ENCODE measurements around the gene ZFAND3.

Gene ZFAND3

GRCh38 chr6:37830225-37830624 lies 10.7 kb downstream of the ZFAND3 start:
- no peak for DNase-seq

DNA sequence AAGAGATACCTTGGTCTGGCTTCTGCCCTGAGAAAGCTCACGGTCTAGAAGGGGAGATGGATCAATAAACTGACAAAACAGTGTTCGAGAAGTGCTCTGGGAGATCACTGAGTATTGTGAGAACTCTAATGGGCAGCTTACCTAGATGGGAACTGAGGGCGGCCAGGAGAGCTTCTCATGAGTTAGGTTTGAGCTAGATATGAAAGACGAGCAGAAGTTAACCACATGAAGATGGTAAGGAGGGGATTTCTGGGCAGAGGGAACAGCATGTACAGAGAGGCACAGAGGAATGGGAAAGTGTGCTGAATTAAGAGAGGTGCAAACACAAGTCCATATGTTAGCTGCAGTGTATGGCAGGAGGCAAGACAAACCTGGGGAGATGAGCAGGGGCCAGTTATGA lies 11.9 kb downstream of the ZFAND3 start:
- DNase-seq, result no peak

DNA sequence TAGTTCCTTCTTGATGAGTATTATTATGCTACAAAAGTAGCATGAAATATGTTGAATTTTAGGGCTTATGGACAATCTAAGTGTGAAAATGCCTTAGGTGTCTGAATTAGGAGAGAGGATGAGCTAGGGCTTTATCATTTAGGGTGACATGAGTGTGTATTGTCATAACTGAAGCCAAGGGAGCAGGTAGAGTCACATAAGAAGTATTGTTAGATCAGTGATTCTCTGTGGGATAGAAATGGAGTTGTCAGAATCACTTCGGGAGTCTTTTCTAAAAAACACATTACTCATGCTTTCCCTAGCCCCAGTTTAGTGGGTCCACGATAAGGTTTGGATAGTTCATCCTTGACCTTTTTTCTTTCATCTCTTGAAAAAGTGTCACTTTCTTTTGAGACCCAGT lies 16.4 kb downstream of the ZFAND3 start:
- DNase-seq, result no peak

- DNase-seq, result no peak
These were observed 18.8 kb downstream of the ZFAND3 start for GRCh38 chr6:37838219-37838921.

- DNase-seq, result no peak
These were observed 20.8 kb downstream of the ZFAND3 start for GRCh38 chr6:37840143-37840939.

DNA sequence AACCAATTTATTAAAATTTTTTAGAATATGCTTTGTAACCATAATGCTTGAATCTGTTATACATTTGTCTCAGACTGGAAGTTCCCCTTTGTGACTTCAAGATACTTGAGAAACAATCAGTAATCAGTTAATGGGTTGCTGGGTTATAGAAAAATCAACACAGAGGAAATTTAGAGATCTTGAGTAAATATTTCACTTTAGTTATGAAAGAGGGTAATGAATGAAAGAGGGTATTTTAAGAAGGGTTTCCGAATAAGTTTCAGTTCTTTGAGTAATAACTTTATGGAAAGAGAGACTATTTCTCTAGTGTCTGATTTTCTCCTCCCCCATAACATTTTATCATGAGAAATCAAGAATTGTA lies 21.4 kb downstream of the ZFAND3 start:
- DNase-seq, result no peak

DNA sequence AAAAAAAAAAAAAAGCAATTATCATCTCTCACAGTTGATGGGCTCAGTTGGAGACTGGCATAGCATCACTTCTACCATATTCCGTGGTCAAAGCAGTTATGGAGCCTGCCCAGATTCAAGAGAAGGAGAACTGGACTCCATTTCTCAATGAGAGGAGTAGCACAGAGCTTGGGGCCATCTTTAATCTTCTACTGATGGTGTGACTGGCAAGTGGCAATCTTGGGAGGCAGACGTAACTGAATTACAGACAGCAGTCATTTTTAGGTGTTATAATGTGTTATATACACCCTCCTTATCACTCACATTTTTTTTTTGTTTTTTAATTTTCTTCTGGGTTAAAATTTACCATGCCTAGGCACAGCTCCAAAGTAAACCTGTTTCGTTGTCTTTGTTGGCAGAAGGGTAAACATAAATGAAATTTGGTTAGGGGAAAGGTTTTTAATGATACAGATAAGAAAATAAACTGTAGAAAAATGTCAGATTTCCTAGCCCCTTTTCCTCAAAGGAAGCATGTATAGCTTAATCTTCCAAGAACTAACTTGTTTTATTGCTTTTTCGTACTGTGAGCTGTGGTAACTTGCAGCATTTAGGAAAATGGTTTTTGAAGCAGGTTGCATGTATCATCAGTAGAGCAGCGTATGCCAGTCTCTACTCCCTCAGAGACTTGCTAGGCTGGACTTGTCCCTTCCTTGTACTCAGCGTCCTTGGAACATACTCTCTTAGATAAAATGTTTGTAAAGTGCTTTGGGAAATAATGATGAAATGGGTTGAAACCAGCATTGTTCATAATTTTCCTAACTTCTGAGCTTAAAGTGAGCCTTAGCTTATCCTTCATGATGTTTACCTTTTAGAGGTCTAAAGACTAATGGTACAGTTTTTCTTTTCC lies 25.7 kb downstream of the ZFAND3 start:
- DNase-seq, result no peak

- DNase-seq, result no peak
These were observed 26.4 kb downstream of the ZFAND3 start for GRCh38 chr6:37845930-37846329.

- no peak for DNase-seq
These were observed 28.2 kb downstream of the ZFAND3 start for GRCh38 chr6:37847704-37848103.

- no peak for DNase-seq
These were observed 28.8 kb downstream of the ZFAND3 start for GRCh38 chr6:37848371-37848770.

- no peak for DNase-seq
These were observed 30.7 kb downstream of the ZFAND3 start for GRCh38 chr6:37850260-37850659.

DNA sequence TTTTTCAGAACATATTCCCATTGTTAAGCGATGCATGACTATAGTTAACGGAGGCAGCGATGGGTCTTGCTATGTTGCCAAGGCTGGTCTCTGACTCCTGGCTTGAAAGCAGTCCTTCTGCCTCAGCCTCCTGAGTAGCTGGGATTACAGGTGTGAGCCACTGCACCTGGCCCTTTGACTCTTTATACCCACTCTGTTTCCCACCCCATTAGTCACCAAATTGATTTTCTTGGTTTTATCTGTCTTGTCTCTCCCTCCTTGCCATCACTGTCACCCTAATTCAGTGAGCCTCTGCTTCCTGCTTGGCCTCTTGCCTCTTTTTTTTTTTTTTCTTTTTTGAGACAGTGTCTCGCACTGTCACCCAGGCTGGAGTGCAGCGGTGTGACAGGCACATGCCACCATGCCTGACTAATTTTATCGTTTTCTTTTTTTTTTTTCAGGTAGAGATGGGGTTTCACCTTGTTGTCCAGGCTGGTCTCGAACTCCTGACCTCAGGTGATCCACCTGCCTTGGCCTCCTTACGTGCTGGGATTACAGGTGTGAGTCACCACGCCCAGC lies 31.3 kb downstream of the ZFAND3 start:
- no peak for DNase-seq

DNA sequence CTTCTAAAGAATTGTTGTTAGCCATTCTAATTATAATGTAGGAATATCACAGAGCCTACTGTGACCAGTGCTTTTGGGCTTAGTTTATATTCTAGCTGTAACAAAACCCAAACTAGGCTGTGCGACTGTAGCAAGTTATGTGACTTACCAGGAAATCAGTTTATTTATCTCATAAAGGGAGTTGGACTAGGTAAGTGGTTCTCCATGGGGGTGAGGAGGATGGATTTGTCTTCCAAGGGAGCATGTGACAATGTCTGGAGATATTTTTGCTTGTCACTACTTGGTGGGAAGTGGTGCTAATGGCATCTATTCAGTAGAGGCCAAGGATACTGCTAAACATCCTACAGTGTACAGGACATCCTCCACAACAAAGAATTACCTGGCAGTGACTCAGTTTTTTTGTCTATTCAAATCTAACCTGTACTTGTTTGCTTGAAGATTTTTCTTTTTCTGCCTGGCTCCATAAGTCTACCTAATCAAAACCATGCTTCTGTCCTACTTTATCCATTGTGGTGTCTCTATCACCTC lies 32.5 kb downstream of the ZFAND3 start:
- no peak for DNase-seq

GRCh38 chr6:37856285-37856684 lies 36.8 kb downstream of the ZFAND3 start:
- DNase-seq, result no peak

GRCh38 chr6:37858363-37858762 lies 38.8 kb downstream of the ZFAND3 start:
- DNase-seq, result no peak

DNA sequence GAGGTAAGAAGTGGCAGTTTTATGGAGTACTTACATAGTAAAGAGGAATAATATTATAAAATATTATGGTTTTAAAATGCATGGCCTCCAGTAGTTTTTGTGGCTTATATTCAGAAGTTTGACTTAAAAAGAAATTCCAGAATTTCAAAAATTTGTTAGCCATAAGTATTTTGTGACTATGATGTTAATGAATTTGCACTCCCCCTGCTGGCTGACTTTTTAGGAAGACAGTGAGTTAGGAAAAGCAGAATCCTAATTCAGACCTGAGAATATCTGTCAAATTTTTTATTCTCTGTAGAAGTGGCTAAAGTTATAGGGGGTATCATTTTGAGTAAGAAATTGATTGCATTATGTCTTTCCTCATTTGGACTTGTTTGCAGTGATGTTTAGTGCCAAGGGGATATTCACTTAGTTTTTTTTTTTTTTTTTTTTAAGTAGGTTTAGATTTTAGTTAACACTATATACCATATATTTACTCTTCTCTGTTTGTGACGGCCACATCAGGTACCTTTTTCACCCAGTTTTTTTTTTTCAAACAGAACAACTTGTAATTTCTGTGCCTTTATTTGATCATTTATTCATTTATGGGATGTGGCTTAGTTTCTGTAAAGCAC lies 40.8 kb downstream of the ZFAND3 start:
- no peak for DNase-seq

DNA sequence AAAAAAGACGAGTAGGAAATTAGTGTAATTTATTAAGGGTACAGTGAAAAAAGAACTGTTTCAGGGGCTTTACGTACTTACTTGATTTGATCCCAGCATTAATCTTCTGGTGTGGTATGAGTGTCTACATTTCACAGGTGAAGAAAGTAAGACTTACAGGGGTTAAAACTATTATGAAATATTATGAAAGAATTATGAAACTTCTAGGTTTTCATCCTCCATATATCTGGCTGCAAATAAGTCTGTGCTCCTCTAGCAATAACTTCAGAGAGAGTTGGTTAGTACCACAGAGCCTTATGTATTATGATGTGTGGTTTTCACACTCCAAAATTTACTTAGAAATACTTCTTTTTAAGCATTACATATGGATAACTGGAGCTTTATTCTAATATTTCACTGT lies 41.9 kb downstream of the ZFAND3 start:
- DNase-seq, result no peak

DNA sequence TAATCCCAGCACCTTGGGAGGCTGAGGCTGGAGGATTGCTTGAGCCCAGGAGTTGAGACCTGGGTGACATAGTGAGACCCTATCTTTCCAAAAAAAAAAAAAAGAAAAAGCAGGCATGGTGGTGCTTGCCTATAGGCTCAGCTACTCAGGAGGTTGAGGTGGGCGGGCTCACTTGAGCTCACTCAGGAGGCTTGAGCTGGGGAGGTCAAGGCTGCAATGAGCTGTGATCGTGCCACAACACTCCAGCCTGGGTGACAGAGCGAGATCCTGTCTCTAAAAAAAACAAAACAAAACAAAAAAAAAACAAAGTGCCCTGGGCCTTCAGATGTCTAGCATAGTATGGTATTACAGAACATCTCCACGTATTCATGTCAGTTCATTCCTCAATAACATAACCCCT lies 42.9 kb downstream of the ZFAND3 start:
- DNase-seq, result no peak

DNA sequence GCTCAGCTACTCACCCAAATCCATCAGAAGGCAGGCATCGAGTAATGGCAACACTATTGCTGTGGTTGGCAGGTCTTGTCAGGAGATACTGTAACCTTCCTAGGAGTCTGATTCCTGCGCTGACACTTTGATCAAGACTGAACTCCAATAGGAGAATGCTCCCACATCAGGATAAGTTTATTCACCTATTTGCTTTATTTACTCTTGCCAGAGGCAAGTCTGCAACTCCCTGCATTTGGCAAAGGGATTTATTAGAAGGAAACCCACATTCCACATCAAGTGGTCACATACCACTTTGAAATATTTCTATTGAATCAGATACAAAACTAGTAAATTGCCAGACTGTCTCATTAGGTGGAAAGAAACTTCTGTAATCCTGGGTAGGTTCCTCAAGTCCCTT lies 43.5 kb downstream of the ZFAND3 start:
- DNase-seq, result no peak

GRCh38 chr6:37864250-37864649 lies 44.7 kb downstream of the ZFAND3 start:
- DNase-seq, result no peak

DNA sequence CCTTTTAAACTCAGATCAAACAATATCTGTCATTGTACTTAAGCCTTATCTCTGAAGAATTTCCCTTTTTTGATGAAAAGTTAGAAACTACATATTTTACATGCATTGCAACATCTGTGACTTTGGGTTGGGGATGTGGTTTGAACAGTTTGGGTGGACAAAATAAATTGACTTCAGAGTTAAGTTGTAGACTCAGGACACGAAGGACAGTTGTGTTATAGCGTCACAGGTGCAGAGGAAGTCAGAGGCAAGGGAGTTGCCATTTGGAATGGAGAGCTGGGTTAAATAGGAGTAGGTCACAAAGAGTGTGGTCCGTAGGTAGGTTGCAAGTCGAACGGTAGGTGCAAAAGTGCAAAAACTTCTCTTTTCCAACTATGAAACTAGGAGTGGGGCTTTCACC lies 46.0 kb downstream of the ZFAND3 start:
- no peak for DNase-seq

Measured in NCI-H1092 treated with DMSO at 0.1 percent for 48 hours (cell line).